Esophagus mucosa (tissue), 1 donor: ENCODE results near the gene EPHB4. TPM values are rescaled to one million over a fixed set of nuclear protein-coding genes. Genes with fewer than 3 reads are reported as not detected.
"Not testable (repeated sequence)": the region's sequence is repeated elsewhere in the genome, so short reads cannot be mapped to it uniquely, and the experiment has no call there.

Experiments used
- ATAC-seq: fragments of 200-7000 bp; cut with Tn5 transposase; one replicate; pipeline ENCODE4 v1.9.1; 2020
- total RNA-seq: library from RNA; stranded (reverse); gene quantifications from one replicate; pipeline ENCODE4 v1.2.4, GENCODE V29; 2023
- donor health status: DM: yes; HTN: yes; CAD: no.

EPHB4 gene
- total RNA-seq, result 30.3 TPM

- ATAC-seq, result peak; percentile 77
These were observed at the start of gene EPHB4 for GRCh38 chr7:100827330-100828226. EPHB4 (minus strand) TSS chr7:100827523; CDS start chr7:100827030, 493 bp downstream.

GRCh38 chr7:100875356-100875751 lies 48.0 kb upstream of the EPHB4 start:
- ATAC-seq, result peak; percentile 51

DNA sequence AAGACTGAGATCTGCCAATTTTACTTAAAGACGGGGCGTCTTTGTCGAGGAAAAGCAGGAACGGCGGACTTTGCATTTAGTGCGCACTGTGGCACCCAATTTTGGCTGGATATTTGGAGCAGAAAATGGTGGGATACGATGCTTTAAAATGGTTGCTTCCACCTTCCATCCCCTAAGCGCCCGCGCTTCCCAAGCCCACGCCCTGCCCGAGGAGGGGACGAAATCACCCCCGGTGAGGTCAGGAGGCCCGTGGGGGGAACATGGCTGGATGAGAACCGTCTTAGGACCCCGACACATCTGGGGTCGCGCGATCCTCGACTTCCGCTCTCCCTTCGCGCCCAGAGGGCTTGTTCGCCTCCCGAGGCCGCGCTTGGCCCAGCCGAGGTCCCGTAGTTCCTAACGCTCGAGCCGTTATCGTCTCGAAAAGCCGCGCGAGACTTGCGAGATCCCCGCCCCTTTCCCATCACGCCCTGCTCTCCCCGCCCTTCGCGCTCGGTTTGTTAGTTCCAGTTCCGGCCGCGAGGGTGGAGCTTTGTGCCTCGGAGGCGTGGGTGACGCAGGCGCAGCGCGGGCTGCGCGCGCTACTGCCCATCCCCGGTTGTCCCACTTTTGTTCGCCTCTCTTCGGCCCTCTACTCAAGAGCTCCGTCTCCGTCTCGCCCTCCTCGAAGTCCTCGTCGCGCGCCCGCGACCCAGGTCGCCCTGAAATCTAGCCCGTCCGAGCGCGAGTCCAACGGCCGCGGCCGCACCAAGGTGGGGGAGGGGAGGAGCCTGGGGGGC lies 47.4 kb upstream of the EPHB4 start, which contains the start of gene SRRT:
Gene SRRT (plus strand): TSS at position 527 of the 779 bp plus-strand sequence. CDS start 488 bp downstream, outside the sequence.
- peak; percentile 97 for ATAC-seq

DNA sequence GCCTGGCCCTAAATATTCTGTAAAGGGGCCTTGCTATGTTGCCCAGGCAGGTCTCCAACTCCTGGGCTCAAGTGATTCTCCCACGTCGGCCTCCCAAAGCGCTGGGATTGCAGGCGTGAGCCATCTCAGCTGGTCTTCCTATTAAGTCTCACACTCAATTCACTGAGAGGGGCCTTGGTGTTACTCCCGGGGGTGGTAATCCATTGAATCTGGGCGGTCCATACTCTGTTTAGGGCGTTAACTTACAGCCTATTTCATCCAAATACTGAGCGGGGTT lies 46.9 kb upstream of the EPHB4 start:
- no peak for ATAC-seq

DNA sequence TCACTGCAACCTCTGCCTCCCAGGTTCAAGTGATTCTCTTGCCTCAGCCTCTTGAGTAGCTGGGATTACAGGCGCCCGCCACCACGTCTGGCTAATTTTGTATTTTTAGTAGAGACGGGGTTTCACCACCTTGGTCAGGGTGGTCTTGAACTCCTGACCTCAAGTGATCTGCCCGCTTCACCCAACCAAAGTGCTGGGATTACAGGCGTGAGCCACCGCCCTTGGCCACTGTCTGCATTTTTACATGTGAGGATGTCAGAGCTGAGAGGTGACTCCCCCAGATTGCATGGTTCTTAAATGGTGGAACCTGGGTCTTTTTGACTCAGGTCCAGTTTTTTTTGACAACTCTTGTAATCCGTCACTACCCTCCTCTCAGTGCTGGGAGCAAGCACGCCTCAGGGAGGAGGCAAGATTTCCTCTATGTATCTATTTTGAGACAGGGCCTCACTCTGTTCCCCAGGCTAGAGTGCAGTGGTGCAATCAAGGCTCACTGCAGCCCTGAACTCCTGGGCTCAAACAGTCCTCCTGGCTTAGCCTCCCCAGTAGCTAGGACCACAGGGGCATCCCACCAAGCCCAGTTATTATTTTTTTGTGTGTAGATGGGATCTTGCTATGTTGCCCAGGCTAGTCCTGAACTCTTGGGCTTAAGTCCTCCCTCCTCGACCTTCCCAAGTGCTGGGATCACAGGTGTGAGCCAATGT lies 46.4 kb upstream of the EPHB4 start:
- ATAC-seq, result no peak

DNA sequence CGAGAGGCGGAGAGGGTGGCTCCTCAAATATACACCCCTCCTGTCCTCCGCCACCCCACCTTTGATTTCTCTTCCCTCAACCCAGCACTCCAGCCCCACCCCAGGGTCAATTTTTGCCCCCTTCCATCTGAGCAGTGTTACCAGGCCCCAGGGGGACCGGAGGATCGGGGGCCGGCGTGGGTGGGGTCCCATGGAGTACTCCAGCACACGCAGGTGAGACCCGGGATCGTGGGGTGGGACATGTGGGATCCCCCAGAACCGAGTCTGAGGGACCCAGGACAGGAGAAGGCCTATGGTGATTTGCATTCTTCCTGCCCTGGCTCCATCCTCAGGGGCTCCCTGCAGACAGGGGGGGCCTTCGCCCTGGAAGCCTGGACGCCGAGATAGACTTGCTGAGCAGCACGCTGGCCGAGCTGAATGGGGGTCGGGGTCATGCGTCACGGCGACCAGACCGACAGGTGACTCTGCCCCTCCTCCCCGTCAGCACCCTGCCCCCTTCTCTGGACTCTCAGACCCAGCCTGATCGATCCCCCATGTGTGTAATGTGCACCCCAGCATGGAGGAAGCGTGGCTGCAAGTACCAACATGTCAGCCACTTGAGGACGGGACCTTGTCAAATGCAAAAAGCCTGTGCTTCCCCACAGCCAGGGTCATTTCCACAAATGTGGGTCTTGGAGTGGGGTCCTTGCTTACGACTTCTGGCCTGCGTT lies 40.6 kb upstream of the EPHB4 start:
- ATAC-seq, result no peak

- ATAC-seq, result peak; percentile 61
These were observed 39.9 kb upstream of the EPHB4 start, which contains the start of gene TRIP6 for GRCh38 chr7:100867040-100867775. TRIP6 (plus strand) TSS chr7:100867387; CDS start chr7:100867498, 111 bp downstream.

GRCh38 chr7:100866729-100867039 lies 39.4 kb upstream of the EPHB4 start:
- no peak for ATAC-seq

DNA sequence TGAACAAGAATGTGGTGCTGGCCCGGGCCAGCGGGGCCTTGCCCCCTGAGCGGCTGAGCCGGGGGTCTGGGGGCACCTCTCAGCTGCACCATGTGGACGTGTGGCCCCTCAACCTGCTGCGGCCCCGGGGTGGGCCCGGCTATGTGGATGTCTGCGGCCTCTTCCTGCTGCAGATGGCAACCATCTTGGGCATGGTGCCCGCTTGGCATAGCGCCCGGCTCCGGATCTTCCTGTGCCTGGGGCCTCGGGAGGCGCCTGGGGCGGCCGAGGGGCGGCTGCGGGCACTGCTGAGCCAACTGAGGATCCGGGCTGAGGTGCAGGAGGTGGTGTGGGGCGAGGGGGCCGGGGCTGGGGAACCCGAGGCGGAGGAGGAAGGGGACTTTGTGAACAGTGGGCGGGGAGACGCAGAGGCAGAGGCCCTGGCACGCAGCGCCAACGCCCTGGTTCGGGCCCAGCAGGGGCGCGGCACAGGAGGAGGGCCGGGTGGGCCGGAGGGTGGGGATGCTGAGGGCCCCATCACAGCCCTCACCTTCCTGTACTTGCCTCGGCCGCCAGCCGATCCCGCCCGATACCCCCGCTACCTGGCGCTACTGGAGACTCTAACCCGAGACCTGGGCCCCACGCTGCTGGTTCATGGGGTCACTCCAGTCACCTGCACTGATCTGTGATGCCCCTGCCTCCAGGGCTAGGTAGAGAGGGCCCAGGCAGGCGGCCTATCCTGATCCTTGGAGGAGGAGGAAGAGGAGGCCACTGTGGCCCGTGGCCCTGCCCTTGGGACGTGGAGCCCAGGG lies 38.8 kb upstream of the EPHB4 start:
- ATAC-seq, result peak; percentile 81

- ATAC-seq, result peak; percentile 74
These were observed 38.1 kb upstream of the EPHB4 start for GRCh38 chr7:100865372-100865911.

GRCh38 chr7:100864263-100864845 lies 37.0 kb upstream of the EPHB4 start:
- ATAC-seq, result no peak

- ATAC-seq, result no peak
These were observed 36.2 kb upstream of the EPHB4 start for GRCh38 chr7:100863406-100863950.

DNA sequence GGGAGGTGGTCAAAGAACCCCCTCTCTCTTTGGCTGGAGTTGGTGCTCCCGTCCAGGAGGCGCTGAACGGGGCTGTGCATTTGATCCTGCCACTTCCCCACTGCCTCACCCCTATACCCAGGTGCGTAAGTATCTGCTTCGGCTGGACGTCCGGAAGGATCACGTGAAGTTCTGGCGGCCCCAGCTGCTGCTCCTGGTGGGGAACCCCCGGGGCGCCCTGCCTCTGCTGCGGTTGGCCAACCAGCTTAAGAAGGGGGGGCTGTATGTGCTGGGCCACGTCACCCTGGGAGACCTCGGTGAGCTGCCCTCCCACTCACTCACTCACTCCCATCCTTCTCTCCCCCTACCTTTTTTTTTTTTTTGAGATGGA lies 34.3 kb upstream of the EPHB4 start:
- ATAC-seq, result no peak

DNA sequence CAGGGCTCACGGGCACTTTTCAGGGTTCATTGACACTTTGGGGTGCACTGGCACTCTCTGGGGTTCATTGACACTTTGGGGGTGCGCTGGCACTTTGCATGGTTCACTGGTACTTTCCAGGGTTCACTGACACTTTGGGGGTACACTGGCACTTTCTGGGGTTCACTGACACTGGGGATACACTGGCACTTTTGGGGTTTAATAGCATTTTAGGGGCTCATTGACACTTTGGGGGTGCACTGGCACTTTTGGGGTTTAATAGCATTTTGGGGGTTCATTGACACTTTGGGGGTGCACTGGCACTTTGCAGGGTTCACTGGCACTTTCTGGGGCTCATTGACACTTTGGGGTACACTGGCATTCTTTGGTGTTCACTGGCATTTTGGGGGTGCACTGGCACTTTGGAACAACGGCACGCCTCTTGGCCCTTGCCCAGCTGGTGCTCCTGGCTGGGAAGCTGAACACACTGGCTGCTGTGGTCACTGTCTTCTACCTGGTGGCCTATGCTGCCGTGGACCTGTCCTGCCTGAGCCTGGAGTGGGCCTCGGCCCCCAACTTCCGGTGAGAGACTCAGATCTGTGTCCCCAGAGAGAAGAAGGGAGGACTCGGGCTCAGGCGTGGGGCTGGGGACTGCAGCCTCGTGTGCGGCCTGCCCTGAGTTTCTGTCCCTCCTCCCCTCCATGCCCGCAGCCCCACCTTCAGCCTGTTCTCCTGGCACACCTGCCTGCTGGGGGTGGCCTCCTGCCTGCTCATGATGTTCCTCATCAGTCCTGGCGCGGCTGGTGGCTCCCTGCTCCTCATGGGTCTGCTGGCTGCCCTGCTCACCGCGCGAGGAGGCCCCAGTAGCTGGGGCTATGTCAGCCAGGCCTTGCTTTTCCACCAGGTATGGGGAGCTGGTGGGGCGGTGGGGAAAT lies 33.6 kb upstream of the EPHB4 start:
- ATAC-seq, result no peak

GRCh38 chr7:100859856-100860255 lies 32.5 kb upstream of the EPHB4 start:
- ATAC-seq, result no peak

GRCh38 chr7:100856871-100857282 lies 29.6 kb upstream of the EPHB4 start:
- ATAC-seq, result no peak

DNA sequence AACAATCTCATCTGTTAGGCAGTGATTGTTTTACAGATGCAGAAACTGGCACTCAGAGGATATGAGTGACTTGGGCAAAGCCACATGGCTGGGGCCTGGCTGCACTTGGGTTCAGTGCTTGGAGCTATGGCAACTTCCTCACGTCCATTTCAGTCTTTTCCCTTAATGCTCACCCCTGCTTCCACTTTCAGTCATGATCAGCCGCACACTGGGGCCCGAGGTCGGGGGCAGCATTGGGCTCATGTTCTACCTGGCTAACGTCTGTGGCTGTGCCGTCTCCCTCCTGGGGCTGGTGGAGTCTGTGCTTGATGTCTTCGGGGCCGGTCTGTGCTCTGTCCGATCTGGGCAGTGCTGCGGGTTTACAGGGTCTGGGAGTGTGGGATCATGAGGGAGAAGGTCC lies 28.2 kb upstream of the EPHB4 start:
- no peak for ATAC-seq

GRCh38 chr7:100854899-100855298 lies 27.6 kb upstream of the EPHB4 start:
- not testable (repeated sequence) for ATAC-seq
